Activated CD4-positive, alpha-beta T cell treated with anti-CD3 and anti-CD28 coated beads for 4 hours (primary cell): ENCODE data around the gene THRB.

Experiments
- DNase-seq, 2 donors: peaks; one replicate each; pipeline ENCODE4 v3.0.0-alpha.2; 2020

Gene THRB

DNA sequence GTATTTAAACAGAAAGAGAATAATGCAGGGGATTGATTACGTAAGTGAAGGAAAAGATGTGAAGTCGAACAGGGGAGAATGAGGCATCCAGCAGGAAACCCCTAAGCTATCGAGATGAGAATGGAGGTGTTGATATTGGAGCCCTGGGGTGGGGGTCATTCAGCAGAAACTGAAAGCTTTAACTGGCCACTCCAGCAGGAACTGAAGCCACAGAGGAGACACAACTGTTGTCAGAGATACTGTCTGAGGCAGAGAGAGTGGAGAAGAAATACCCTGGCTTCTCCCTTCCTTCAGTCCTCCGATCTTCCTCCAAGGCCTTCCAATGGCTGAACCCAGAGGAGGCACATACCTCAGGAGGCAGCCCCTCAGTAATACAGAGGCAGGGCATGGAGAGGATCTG, 152.4 kb downstream of the THRB start:
- no peak for DNase-seq

DNA sequence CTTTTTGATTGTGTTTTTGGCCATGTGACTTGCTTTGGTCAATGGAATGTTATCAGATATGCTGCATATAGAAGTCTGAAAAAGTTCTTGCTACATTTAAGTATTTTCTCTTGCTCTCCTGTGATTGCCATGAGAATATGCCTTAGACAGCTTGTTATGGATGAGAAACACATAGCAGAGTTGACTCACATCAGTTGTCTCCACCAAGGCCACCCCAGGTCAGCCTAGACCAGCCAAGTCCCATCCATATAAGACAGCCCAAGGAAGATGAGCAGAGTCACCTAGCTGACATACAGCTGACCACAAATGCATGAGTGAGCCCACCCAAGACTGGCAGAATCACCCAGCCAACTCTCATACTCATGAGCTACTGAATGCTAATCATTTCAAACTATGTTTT, 153.0 kb downstream of the THRB start:
- DNase-seq: no peak

DNA sequence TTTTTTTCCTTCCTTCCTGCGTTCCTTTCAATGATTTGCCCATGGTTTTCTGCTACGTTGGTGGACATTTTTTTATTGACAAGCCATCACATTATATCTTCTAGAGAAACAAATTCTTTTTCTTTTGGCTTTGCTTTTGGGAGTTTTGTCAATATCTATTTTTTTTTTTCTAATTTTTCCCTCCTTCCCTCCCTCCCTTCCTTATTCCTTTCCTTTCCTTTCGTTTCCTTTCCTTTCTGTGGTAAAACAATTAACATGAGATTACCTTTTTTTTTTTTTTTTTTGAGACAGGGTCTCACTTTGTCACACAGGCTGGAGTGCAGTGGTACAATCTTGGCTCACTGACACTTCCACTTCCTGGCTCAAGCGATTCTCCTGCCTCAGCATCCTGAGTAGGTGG, 153.7 kb downstream of the THRB start:
- DNase-seq: no peak

DNA sequence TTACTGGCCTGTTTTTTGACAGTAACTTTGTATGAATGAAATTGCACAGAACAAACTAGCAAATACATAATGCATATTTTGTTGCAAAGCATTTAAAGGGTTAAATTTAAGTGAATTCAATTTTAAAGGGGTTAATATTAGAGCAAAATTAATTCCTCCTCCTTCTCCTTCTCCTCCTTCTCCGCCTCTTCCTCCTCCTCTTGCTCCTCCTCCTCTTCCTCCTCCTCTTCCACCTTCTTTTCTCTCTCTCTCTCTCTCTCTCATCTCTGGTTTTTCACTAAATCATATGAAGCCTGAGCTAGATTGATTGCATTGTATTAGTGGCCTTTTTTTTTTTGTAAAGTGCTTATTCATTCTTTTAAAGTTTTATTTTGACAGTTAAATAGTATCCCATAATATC, 154.5 kb downstream of the THRB start:
- no peak for DNase-seq

DNA sequence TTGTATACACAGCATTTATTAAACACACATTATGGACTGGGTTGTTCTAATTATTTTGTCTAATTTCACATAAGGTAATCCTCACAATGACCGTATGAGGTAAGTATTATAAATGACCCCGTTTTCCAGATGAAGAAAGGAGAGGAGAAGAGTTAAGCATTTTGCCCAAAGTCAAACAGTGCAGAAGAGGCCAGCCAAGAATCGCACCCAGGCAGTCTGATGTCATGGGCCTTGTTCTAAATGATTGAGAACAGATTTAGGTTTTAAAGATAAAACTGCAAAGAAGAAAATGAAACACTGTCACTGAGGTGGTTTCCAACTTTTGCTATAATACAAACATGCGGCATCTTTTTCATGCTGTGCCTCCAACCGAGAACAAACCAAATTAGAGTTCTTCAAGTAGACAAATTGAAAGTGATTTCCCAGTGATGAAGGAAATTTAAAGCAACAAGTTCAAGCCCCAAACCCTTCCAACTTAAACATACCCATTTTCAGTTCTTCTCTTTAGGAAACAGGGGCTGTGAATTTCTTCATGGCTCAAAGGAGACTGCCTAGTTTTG, 155.3 kb downstream of the THRB start:
- no peak for DNase-seq

DNA sequence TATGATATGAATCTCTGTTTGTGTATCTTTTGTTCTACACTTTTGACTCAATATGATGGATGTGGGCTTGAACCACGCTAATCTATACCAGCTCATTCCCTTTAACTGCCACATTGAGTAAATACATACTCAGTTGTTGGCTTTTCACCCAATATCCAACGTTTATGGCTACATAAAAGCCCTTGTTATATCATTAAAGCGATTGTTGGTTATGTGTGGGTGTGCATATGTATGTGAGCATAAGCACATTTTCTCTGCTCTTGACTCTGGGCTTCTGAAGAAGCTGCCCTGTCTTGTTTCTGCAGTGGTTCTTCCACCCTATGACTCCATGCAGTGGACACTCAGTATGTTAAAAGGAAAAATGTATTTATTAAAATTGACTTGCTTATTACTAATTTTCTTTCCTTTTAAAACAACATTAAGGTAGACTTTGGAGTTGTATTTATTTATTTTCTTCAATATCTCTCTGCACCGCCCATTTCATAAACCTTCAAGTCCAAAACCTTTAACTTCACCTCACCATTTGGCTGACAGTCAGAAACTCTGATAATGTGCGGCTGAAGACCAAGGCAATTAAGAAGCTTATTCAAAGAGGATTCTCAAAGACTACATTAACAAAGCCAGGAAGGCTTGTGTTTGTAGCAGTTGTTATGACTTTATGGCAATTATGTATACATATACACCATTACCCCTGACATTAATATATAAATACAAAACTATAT, 156.1 kb downstream of the THRB start:
- DNase-seq: no peak

DNA sequence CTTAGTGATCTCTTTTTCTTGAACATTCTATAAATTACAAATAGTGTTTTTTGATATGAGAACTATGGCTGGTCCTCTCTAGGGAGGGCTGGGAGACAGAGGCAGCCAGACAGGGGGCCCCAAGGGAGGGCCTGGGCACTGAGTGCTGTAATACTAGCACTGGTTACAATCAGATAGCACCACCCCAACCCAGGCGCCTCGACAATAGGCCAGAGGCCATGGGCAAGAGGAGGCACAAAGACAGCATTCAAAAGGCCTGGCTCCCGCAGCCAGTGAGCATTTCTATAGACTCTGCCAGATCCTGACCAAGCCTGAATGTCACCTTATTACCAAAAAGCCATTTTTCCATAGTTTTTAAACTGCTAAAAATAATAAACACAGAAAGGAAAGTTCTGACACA, 158.5 kb downstream of the THRB start:
- DNase-seq: no peak

DNA sequence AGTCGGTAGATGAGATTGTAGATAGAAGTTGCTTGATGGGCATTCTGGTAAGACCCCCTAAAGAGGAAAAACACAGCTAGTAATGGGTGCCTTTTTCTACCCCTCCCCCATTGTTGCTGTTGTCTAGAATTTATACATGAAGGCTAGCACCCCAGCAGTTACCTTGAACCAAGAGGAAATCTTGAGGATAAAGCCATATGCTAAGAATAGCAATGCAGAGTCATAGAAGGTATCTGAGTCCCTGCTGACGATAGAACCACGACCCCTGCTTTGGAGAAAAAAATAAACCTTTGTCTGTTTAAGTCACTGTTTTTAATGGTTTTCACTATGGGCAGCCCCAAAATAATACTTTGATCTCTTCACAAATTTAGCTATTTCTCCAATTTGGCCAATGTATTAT, 162.6 kb downstream of the THRB start:
- no peak for DNase-seq

DNA sequence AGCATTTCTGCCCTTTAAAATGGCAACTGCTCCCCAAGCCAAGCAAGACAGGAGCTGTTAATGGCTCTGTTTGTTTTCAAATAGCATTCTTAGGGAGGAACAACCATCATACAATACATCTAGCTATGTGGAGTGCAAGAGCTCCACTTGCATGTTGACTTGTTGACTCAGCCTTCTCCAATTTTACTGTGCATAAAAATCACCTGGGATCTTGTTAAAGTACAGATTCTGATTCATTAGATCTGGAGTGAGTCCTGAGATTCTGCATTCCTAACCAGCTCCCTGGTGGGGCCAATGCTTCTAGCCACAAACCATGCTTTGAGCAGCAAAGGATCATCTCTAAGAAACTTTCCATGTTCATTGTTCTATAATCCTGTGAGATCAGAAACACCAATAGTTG, 171.4 kb downstream of the THRB start:
- DNase-seq: no peak

DNA sequence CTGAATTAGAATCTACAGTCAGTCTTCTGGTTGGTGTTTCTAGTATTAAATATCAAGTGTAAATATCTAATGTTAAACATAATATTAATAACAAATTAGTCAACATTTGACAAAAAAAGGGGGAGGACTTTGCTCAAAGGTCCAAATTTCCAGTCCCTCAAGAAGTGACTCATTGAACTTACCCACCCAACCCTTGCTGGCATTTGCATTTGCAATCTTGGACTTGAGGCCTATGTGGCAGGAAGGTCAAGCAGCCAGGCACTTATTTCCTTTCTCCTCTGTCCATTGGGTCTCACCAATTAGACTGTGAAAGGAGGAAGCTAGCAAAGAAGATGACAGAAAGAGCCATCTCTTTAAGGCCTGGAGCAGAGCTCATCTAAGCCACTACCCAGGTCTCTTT, 174.0 kb downstream of the THRB start:
- DNase-seq: no peak

DNA sequence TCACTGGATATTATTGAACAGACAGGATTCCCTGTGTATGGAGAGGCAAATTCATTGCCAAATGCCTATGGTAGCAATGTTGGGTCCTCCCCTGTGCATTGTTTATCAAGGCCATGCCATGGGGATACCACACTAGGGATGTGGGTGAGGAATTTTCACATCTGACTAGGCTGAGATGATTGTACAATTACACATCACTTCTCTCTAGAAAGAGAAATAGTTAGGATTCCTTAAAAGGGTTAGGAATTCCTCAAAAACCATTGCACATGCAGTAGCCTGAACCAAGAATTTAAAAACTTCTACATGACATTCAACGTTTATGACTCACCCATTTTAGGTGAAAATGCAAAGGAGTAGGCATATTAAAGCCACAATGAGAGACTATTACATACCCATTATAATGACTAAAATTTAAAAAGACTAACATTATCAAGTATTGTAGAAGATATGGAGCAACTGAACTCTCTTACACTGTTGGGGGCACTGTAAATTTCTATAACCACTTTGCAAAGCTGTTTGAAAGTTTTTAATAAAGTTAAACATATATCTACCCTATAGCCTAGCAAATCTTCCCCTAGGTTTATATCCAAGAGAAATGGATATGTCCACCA, 175.9 kb downstream of the THRB start:
- no peak for DNase-seq

DNA sequence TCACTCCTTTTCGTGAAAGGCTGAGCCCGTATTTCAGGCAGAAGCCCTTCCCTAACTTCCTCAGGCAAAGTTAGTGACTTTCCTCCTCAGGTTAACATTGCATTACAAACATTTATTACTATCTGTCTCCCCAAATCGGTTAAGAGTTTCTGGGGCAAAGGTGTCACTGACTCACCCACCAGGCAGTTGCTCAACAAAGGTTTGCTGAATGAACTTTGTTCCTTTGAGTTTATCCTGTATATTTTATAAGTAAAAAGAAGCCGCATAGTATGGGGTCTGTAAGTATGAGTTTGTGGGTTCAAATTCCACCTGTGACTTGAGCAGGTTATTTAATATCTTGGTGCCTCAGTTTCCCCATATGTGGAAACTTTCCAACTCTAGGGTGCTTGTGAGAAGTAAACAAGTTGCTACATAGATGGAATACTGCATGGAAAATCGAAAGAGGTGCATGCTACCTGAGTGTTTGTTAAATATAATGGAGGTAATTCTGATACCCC, 177.7 kb downstream of the THRB start:
- no peak for DNase-seq

DNA sequence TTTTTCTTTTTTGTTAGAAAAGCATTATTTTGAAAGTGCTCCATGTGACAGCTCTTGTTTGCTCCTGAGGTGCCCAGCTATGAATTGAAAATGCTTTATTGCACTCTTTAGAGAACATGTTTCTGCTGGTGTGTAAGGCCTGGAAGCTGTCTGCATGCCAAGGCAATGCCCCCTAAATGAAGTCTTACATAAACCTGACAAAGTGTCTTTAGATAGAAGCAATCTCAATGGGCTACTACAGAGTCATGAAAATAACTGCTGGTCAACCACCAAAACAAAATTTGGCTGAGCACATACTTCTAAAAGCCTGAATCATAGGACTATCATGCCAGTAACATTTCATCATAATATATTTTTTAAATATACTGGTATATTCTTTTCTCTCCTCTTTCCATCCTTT, 178.7 kb downstream of the THRB start:
- no peak for DNase-seq

DNA sequence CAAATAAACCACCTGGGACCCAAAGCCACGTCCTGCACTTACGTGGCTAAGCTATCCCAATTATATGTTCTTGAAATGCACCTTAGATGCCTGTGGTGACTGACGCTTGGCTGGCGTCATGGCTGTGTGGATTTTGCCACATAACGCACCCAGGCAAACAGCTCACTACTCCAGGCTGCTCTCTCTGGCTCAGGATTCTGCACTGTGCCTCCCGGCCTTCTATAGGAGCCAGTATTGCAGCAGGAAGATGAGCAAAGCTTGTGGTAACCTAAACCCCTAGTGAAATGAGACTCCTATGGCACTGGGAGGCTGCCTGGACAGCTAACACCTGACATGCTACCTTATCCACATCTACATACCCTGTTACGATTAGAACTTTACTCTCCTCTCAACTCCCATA, 179.3 kb downstream of the THRB start:
- no peak for DNase-seq

DNA sequence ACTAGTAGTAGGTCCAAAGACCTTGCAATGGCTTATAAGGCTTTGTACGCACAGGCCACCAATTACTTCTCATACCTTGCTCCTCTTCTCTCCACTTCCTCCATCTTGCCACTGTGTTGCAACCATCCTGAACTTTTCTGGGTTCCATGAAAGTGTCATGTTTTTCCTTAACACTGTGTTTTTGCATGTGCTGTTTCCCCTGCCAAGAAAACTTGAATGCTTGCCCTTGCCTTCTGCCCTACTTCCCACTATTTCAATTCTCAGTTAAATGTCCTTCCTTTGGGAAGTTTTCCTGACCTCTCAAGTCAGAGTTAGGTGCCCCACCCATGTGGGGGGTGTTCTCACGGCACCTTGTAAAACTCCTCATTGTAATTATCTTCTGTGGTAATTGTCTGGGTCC, 182.8 kb downstream of the THRB start:
- no peak for DNase-seq

DNA sequence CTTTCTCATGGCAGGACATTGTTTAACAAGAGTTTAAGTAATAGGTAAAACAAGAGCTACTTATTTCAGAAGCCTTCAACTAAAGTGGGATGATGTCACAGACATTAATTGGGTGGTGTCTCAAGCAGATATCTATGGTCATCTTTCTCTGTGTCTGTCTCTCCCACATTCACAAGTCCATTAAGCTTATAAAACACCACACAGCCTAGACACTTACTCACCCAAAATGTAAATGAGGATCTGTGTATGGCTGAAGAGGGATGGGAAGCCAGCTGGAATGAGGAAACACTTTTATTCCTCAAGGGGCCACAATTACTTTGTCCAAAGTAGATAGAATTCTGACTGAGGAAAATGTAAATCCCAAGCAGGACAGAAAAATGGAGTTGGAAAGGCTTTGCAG, 183.8 kb downstream of the THRB start:
- no peak for DNase-seq

DNA sequence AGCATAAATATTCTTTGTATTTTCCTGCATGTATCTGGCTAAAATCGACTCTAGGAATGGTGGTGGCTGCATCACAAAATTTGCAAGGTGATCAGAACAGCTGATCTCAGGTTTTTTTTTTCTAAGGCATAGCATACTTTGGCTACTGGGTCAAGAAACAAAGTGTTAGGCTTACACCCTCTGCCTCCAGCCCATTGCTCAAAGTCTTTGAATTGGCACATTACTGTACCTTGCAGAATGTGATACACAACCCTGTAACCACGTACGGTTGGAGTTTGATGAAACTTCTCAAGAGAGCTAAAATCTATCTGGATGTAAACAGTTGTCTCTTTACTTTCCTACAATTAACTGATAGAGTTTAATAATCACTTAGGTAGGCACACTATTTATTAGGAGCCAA, 188.1 kb downstream of the THRB start:
- no peak for DNase-seq

DNA sequence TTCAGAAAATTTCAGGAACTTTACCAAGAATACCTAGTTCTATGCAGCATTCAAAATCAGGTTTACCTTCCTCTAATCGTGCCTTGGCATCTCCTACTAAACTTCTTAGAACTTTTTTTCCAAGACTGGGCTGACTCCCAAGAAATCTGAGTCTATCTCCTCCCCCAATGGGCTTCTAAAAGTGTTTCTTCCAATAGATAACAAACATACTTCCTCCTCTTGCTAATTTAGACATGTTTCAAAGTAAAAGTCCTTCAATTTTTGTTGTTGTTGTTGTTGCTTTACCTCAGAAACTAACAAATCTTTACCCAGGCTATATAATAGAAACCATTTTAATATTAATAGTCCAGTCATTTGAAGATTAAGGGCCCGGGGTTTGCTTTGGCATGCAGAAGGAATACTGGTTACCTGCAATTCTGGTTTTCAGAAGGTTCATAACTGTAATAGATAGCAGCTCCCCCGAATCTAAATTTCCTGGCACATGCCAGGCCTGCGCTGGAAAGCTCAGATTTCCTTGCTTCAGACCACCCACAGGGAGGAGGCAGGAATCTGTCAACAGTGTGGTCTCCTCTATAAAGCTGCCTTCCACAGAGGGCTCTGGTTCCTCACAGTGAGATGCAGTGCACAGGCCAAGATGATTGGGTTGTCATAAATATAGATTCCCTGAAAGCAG, 188.7 kb downstream of the THRB start:
- DNase-seq: no peak

DNA sequence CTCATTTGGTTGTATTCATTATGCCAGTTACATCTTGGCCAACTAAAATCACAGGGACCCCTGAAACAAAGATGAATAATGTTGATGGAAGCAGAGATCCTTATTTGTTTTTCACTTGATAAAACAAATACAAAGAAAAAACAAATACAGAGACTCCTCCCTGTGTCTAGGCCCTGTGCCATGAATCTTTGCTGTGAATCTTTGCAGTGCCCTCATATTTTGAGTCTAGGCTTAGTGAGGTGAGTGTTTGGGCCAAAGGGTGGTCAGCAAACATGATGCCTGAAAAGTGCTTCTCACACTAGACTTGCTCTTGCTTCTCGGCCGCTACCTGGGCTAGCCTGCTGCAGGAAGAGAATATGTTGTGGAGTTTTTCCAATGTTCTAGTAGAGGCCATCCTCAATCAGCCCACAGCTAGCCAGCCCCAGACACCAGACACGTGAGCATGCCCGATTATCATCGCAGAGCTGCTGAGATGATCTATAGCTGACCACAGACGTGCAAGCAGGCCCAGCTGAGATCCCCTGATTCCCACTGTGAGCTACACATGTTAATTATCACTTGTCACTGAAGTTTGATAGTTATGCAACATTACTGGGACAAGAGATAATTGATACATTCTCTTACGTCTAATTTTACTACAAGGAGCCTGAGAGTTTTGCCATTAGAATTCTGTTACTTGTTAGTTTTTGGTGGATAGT, 191.4 kb downstream of the THRB start:
- no peak for DNase-seq

DNA sequence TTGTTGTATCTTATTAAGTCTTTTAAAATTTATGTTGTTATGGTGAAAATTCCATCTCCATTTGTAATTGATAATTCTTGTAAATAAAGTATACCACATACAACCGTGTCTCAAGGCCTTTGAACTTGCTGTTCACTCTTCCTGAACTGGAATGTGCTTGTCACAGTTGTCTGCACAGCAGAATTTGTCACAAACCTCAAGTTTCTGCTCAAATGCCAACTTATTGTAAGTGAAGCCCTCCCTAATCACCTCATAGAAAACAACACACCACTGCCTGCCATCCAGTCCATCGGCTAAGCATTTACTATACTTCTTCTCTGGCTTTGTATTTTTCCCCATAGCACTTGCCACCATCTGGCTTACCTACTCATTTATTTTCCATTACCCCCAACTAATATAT, 192.3 kb downstream of the THRB start:
- DNase-seq: no peak

DNA sequence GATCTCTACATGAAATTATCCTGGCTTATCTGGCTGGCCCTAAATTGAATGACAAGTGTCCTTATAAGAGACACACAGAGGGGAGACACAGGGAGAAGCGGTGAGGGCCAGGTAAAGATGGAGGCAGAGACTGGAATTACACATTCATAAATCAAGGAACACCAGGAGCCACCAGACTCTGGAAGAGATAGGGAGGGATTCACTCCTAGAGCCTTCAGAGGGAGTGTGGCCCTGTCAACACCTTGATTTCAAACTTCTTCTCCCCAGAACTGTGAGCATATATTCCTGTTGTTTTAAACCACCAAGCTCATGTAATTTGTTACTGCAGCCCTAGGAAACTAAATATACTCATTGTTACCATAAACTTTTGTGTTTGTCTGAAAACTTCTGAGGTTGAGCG, 193.7 kb downstream of the THRB start:
- no peak for DNase-seq

DNA sequence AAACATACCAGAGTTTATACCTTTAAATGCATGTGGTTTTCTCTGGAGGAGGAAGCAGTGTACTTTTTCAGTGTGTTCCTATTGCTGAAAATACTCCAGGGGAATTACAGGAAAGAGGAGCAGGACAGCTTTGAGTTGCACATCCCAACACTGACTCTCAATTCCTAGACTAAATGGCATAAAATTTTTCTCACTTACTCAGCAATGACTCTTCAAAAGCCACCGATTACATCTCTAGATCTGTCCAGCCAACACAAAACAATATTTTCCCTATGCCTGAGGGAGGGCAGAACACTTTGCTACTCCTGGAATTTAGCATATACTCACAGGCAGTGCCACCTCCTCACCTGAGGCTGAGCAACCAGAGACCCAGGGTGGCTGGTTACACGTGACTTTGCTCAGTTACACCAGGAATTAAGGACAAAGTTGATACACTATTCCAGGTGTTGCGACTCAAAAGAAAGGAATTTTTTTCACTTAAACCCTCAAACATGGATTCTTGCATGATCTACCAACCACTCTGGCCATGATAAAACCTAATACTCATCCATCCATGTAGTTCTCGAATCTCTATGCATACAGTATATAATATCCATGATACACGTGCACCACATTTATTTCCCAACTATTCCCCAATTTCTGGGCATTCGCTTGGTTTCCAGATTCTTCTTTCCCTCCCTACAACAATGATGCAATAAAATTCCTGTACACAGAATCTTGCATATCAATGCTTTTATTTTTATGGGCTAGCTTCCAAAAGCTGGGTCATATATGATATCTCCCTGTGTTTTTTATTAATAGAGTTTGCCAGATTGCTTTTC, 194.6 kb downstream of the THRB start:
- no peak for DNase-seq
